Activated naive CD4-positive, alpha-beta T cell treated with anti-CD3 and anti-CD28 coated beads for 36 hours (primary cell): Measurements from ENCODE around the gene WBP1. TPM values are rescaled to one million over a fixed set of nuclear protein-coding genes. Genes with fewer than 3 reads are reported as not detected.
"Not testable (repeated sequence)": the region's sequence is repeated elsewhere in the genome, so short reads cannot be mapped to it uniquely, and the experiment has no call there.

ENCODE experiments used
- CTCF ChIA-PET: fragments of 350-600 bp; sonication (Branson Sonifier 250); formaldehyde crosslinking; loops from one replicate; lab custom pipeline; 2021; ENCODE audit warnings: antibody characterized with exemption; lab: Charles Lee
- DNase-seq: peaks from one replicate; pipeline ENCODE4 v3.0.0-alpha.2; 2020
- H3K27ac Mint-ChIP-seq: one replicate; pipeline ENCODE4 v1.8.0; 2021; ENCODE audit warnings: mild to moderate bottlenecking, mixed read lengths
- H3K27me3 Mint-ChIP-seq: one replicate; pipeline ENCODE4 v1.8.0; 2021; ENCODE audit warnings: low read depth, mixed read lengths
- H3K36me3 Mint-ChIP-seq: one replicate; pipeline ENCODE4 v1.8.0; 2021; ENCODE audit warnings: low read depth, mixed read lengths
- H3K4me1 Mint-ChIP-seq: one replicate; pipeline ENCODE4 v1.8.0; 2021; ENCODE audit warnings: low read depth, mixed read lengths
- H3K4me3 Mint-ChIP-seq: one replicate; pipeline ENCODE4 v1.8.0; 2021; ENCODE audit warnings: mild to moderate bottlenecking, moderate library complexity, mixed read lengths
- H3K9me3 Mint-ChIP-seq: one replicate; pipeline ENCODE4 v1.8.0; 2021; ENCODE audit warnings: mixed read lengths
- intact Hi-C: fragments of 100-400 bp; cut with micrococcal nuclease; formaldehyde crosslinking; loops from one replicate; pipeline ENCODE4 v1.15.1; 2023
- total RNA-seq, 2 experiments: library from RNA; stranded (reverse); gene quantifications; one replicate each; pipeline ENCODE4 v1.2.3, GENCODE V29; 2021

WBP1 gene
- total RNA-seq, 2 experiments from 2014 or later, result 39.4 to 40.0 TPM

- Mint-ChIP-seq H3K27me3 (peaks cover 22% of the 10 kb centered on the region), H3K9me3 (no peaks in the 10 kb centered on the region), H3K4me1 (peaks cover 15% of the 10 kb centered on the region), H3K4me3 (no peak overlapping the region), H3K36me3 (no peaks in the 10 kb centered on the region), H3K27ac (no peak overlapping the region)
- no peak for DNase-seq
- CTCF ChIA-PET, result interaction anchor here (1.1 kb wide), 1 partner anchor 10 kb away, joined by 3 read pairs; the partner anchor contains the start of gene INO80B
- intact Hi-C loops, result no loop called here
Observed at GRCh38 chr2:74444498-74445318, 13.5 kb upstream of the WBP1 start.

- H3K4me1 Mint-ChIP-seq, result peaks cover 1% of the 10 kb centered on the region
- CTCF ChIA-PET, result no interaction called here
Observed at GRCh38 chr2:74447230-74447999, 10.8 kb upstream of the WBP1 start.

GRCh38 chr2:74448771-74449170 is 9.5 kb upstream of the WBP1 start:
- DNase-seq, result no peak
- Mint-ChIP-seq H3K36me3 (no peaks in the 10 kb centered on the region), H3K27me3 (peaks cover 4% of the 10 kb centered on the region), H3K27ac (no peak overlapping the region), H3K4me3 (no peak overlapping the region), H3K4me1 (peaks cover 7% of the 10 kb centered on the region), H3K9me3 (no peaks in the 10 kb centered on the region)
- intact Hi-C loops, result no loop called here
- CTCF ChIA-PET, result no interaction called here

More at GRCh38 chr2:74447230-74447999, 10.8 kb upstream of the WBP1 start:
- Mint-ChIP-seq H3K27ac (no peak overlapping the region), H3K9me3 (no peaks in the 10 kb centered on the region), H3K4me3 (no peak overlapping the region), H3K27me3 (peaks cover 8% of the 10 kb centered on the region), H3K36me3 (no peaks in the 10 kb centered on the region)
- intact Hi-C loops, result no loop called here
- no peak for DNase-seq

GRCh38 chr2:74450570-74451190 is 7.6 kb upstream of the WBP1 start:
- no peaks in the 10 kb centered on the region for H3K36me3 Mint-ChIP-seq
- CTCF ChIA-PET, result no interaction called here
- H3K9me3 Mint-ChIP-seq, result no peaks in the 10 kb centered on the region
- H3K4me1 Mint-ChIP-seq, result peaks cover 20% of the 10 kb centered on the region
- H3K27ac Mint-ChIP-seq, result no peak overlapping the region
- no peaks in the 10 kb centered on the region for H3K27me3 Mint-ChIP-seq
- DNase-seq, result no peak
- H3K4me3 Mint-ChIP-seq, result no peak overlapping the region
- intact Hi-C loops, result loop anchor here (10.0 kb wide), 1 partner anchor 1336 kb away; the partner anchor contains the start of gene RAB11FIP5

- H3K27ac Mint-ChIP-seq, result peak within 1 kb of the TSS; percentile 99
- peak; percentile 99 for DNase-seq
- H3K36me3 Mint-ChIP-seq, result peaks cover 8% of the 10 kb centered on the region
- intact Hi-C loops, result loop anchor here (1.0 to 10.0 kb wide), 15 partner anchors 10 to 1340 kb away; partner anchors contain the start of genes ALMS1, AUP1, C2orf81 and CCT7
- H3K9me3 Mint-ChIP-seq, result no peaks in the 10 kb centered on the region
- CTCF ChIA-PET, result interaction anchor here (0.6 to 2.7 kb wide), 10 partner anchors 11 to 205 kb away, joined by 3 to 10 read pairs (median 4); partner anchors contain the start of genes CCDC142 and TTC31
- peaks cover 43% of the 10 kb centered on the region for H3K4me1 Mint-ChIP-seq
- H3K4me3 Mint-ChIP-seq, result peak within 1 kb of the TSS; percentile 92
- H3K27me3 Mint-ChIP-seq, result no peaks in the 10 kb centered on the region
Observed at GRCh38 chr2:74454654-74455511, 3.4 kb upstream of the WBP1 start, which contains the start of gene INO80B. Gene INO80B, plus strand, starts transcription at chr2:74455087. Its CDS starts 30 bp downstream, at chr2:74455117.

GRCh38 chr2:74457129-74457548 is 1.1 kb upstream of the WBP1 start:
- CTCF ChIA-PET, result interaction anchor here (1.1 to 2.7 kb wide), 3 partner anchors 10 to 131 kb away, joined by 3 to 6 read pairs (median 5); partner anchors contain the start of genes CCDC142 and TTC31
- Mint-ChIP-seq H3K4me1 (peaks cover 47% of the 10 kb centered on the region), H3K36me3 (peaks cover 9% of the 10 kb centered on the region), H3K27me3 (no peaks in the 10 kb centered on the region), H3K9me3 (no peaks in the 10 kb centered on the region), H3K27ac (peak overlapping the region; percentile 99), H3K4me3 (peak overlapping the region; percentile 92)
- intact Hi-C loops, result loop anchor here (1.0 to 10.0 kb wide), 7 partner anchors 205 to 1342 kb away; partner anchors contain the start of genes CCT7, DGUOK, HK2 and PRADC1
- no peak for DNase-seq

GRCh38 chr2:74457549-74458131 is 598 bp upstream of the WBP1 start:
- peak overlapping the region; percentile 92 for H3K4me3 Mint-ChIP-seq
- peak; percentile 79 for DNase-seq
- intact Hi-C loops, result loop anchor here (1.0 to 10.0 kb wide), 15 partner anchors 15 to 1343 kb away; partner anchors contain the start of genes AUP1, CCT7, DGUOK and DOK1
- H3K4me1 Mint-ChIP-seq, result peaks cover 44% of the 10 kb centered on the region
- peaks cover 9% of the 10 kb centered on the region for H3K36me3 Mint-ChIP-seq
- H3K9me3 Mint-ChIP-seq, result no peaks in the 10 kb centered on the region
- CTCF ChIA-PET, result interaction anchor here (1.0 to 1.9 kb wide), 4 partner anchors 9 to 130 kb away, joined by 3 to 5 read pairs (median 4); partner anchors contain the start of genes CCDC142 and TTC31
- no peaks in the 10 kb centered on the region for H3K27me3 Mint-ChIP-seq
- peak overlapping the region; percentile 99 for H3K27ac Mint-ChIP-seq

GRCh38 chr2:74458938-74459363 is 713 bp downstream of the WBP1 start:
- intact Hi-C loops, result loop anchor here (1.0 to 10.0 kb wide), 14 partner anchors 13 to 1344 kb away; partner anchors contain the start of genes AUP1, CCT7, DGUOK and DOK1
- Mint-ChIP-seq H3K27ac (peak overlapping the region; percentile 99), H3K4me3 (peak overlapping the region; percentile 92), H3K27me3 (no peaks in the 10 kb centered on the region), H3K9me3 (no peaks in the 10 kb centered on the region), H3K4me1 (peaks cover 46% of the 10 kb centered on the region), H3K36me3 (peaks cover 9% of the 10 kb centered on the region)
- no peak for DNase-seq
- CTCF ChIA-PET, result interaction anchor here (0.6 to 1.9 kb wide), 6 partner anchors 8 to 129 kb away, joined by 3 to 5 read pairs (median 3); no protein-coding TSS in a partner anchor

GRCh38 chr2:74459503-74460118 is 1.4 kb downstream of the WBP1 start:
- Mint-ChIP-seq H3K4me3 (peak overlapping the region; percentile 92), H3K27ac (peak overlapping the region; percentile 28), H3K4me1 (peaks cover 45% of the 10 kb centered on the region)
- H3K36me3 Mint-ChIP-seq, H3K27me3 Mint-ChIP-seq, H3K9me3 Mint-ChIP-seq, CTCF ChIA-PET, DNase-seq: not testable (repeated sequence)
- intact Hi-C loops, result loop anchor here (2.0 to 10.0 kb wide), 7 partner anchors 207 to 1345 kb away; partner anchors contain the start of genes CCT7, DGUOK, MTHFD2 and PRADC1

GRCh38 chr2:74460187-74460586 is 1.9 kb downstream of the WBP1 start:
- H3K4me1 Mint-ChIP-seq, result peaks cover 41% of the 10 kb centered on the region
- H3K27ac Mint-ChIP-seq, result peak overlapping the region; percentile 56
- H3K9me3 Mint-ChIP-seq, H3K36me3 Mint-ChIP-seq, DNase-seq, H3K27me3 Mint-ChIP-seq, intact Hi-C loops: not testable (repeated sequence)
- peak overlapping the region; percentile 92 for H3K4me3 Mint-ChIP-seq
- CTCF ChIA-PET, result interaction anchor here (1.9 kb wide), 1 partner anchor 22 kb away, joined by 7 read pairs; the partner anchor contains the start of genes CCDC142 and TTC31
